Activated CD4-positive, alpha-beta T cell treated with anti-CD3 and anti-CD28 coated beads, Interleukin-2, amount 10 ng/mL, durations not matched to agents 7 days and 5 days (primary cell): ENCODE data around the gene ITPKB. TPM values are rescaled to one million over a fixed set of nuclear protein-coding genes. Genes with fewer than 3 reads are reported as not detected.
"Not testable (repeated sequence)": the region's sequence is repeated elsewhere in the genome, so short reads cannot be mapped to it uniquely, and the experiment has no call there.

Experiments used
- CTCF ChIA-PET: fragments of 350-600 bp; sonication (Branson Sonifier 250); formaldehyde crosslinking; loops from one replicate; lab custom pipeline; 2021; ENCODE audit warnings: antibody characterized with exemption; lab: Charles Lee
- POLR2A ChIA-PET: fragments of 350-600 bp; sonication (Branson Sonifier 250); formaldehyde crosslinking; loops from one replicate; lab custom pipeline; 2021; ENCODE audit warnings: antibody characterized with exemption; lab: Charles Lee
- DNase-seq: peaks from one replicate; pipeline ENCODE4 v3.0.0-alpha.2; 2020
- H3K27ac Mint-ChIP-seq: one replicate; pipeline ENCODE4 v1.8.0; 2021; ENCODE audit warnings: mild to moderate bottlenecking, moderate library complexity, mixed read lengths
- H3K27me3 Mint-ChIP-seq: one replicate; pipeline ENCODE4 v1.8.0; 2021; ENCODE audit warnings: mixed read lengths
- H3K36me3 Mint-ChIP-seq: one replicate; pipeline ENCODE4 v1.8.0; 2021; ENCODE audit warnings: low read depth, mixed read lengths
- H3K4me1 Mint-ChIP-seq: one replicate; pipeline ENCODE4 v1.8.0; 2021; ENCODE audit warnings: mixed read lengths
- H3K4me3 Mint-ChIP-seq: one replicate; pipeline ENCODE4 v1.8.0; 2021; ENCODE audit warnings: mild to moderate bottlenecking, moderate library complexity, mixed read lengths
- H3K9me3 Mint-ChIP-seq: one replicate; pipeline ENCODE4 v1.8.0; 2021; ENCODE audit warnings: mixed read lengths
- total RNA-seq, 2 experiments: library from RNA; stranded (reverse); gene quantifications; one replicate each; pipeline ENCODE4 v1.2.3, GENCODE V29; 2021

Gene ITPKB
- total RNA-seq, 2 experiments from 2014 or later: 61.1 to 64.0 TPM

GRCh38 chr1:226776066-226776465 is 37.0 kb upstream of the ITPKB start:
- H3K4me1 Mint-ChIP-seq: peaks cover 5% of the 10 kb centered on the region
- H3K36me3 Mint-ChIP-seq: no peaks in the 10 kb centered on the region
- no peak overlapping the region for H3K4me3 Mint-ChIP-seq
- no peaks in the 10 kb centered on the region for H3K27me3 Mint-ChIP-seq
- POLR2A ChIA-PET: no interaction called here
- no peaks in the 10 kb centered on the region for H3K9me3 Mint-ChIP-seq
- no peak overlapping the region for H3K27ac Mint-ChIP-seq
- DNase-seq: no peak
- CTCF ChIA-PET: interaction anchor here (0.7 to 1.4 kb wide), 3 partner anchors 15 to 24 kb away, joined by 3 read pairs; no protein-coding TSS in a partner anchor

GRCh38 chr1:226772446-226773139 is 33.5 kb upstream of the ITPKB start:
- Mint-ChIP-seq H3K9me3 (no peaks in the 10 kb centered on the region), H3K4me3 (no peak overlapping the region), H3K36me3 (no peaks in the 10 kb centered on the region), H3K27me3 (peaks cover under 1% of the 10 kb centered on the region), H3K4me1 (peaks cover 5% of the 10 kb centered on the region), H3K27ac (no peak overlapping the region)
- ChIA-PET POLR2A (no interaction called here), CTCF (interaction anchor here (1.0 kb wide), 1 partner anchor 13 kb away, joined by 3 read pairs; no protein-coding TSS in a partner anchor)
- DNase-seq: no peak

- DNase-seq, H3K27me3 Mint-ChIP-seq, H3K9me3 Mint-ChIP-seq, H3K36me3 Mint-ChIP-seq, H3K27ac Mint-ChIP-seq, H3K4me3 Mint-ChIP-seq, POLR2A ChIA-PET: not testable (repeated sequence)
- CTCF ChIA-PET: interaction anchor here (0.6 kb wide), 1 partner anchor 46 kb away, joined by 4 read pairs; no protein-coding TSS in a partner anchor
- H3K4me1 Mint-ChIP-seq: peaks cover 24% of the 10 kb centered on the region
These were observed 28.1 kb upstream of the ITPKB start for GRCh38 chr1:226767170-226767569.

- Mint-ChIP-seq H3K4me3 (no peak overlapping the region), H3K4me1 (peaks cover 24% of the 10 kb centered on the region), H3K27ac (no peak overlapping the region), H3K27me3 (peaks cover 3% of the 10 kb centered on the region), H3K36me3 (no peaks in the 10 kb centered on the region), H3K9me3 (peaks cover 6% of the 10 kb centered on the region)
- no peak for DNase-seq
- ChIA-PET CTCF (no interaction called here), POLR2A (no interaction called here)
These were observed 27.5 kb upstream of the ITPKB start for GRCh38 chr1:226766565-226766964.

- H3K36me3 Mint-ChIP-seq: no peaks in the 10 kb centered on the region
- peak overlapping the region; percentile 20 for H3K27ac Mint-ChIP-seq
- H3K4me1 Mint-ChIP-seq: peaks cover 24% of the 10 kb centered on the region
- no peak overlapping the region for H3K4me3 Mint-ChIP-seq
- no peak for DNase-seq
- CTCF ChIA-PET: interaction anchor here (0.7 to 1.9 kb wide), 2 partner anchors 14 to 154 kb away, joined by 3 to 5 read pairs; no protein-coding TSS in a partner anchor
- POLR2A ChIA-PET: no interaction called here
- H3K9me3 Mint-ChIP-seq: peaks cover 6% of the 10 kb centered on the region
- peaks cover 3% of the 10 kb centered on the region for H3K27me3 Mint-ChIP-seq
These were observed 25.5 kb upstream of the ITPKB start for GRCh38 chr1:226764533-226764932.

- Mint-ChIP-seq H3K27me3 (peaks cover 3% of the 10 kb centered on the region), H3K27ac (peak overlapping the region; percentile 43), H3K4me1 (peaks cover 24% of the 10 kb centered on the region), H3K36me3 (no peaks in the 10 kb centered on the region), H3K4me3 (no peak overlapping the region), H3K9me3 (peaks cover 6% of the 10 kb centered on the region)
- ChIA-PET CTCF (interaction anchor here (0.7 to 1.9 kb wide), 3 partner anchors 15 to 154 kb away, joined by 3 to 5 read pairs (median 3); no protein-coding TSS in a partner anchor), POLR2A (no interaction called here)
- no peak for DNase-seq
These were observed 24.8 kb upstream of the ITPKB start for GRCh38 chr1:226763905-226764264.

GRCh38 chr1:226762988-226763904 is 24.2 kb upstream of the ITPKB start:
- Mint-ChIP-seq H3K4me3 (no peak overlapping the region), H3K4me1 (peaks cover 24% of the 10 kb centered on the region), H3K27ac (no peak overlapping the region)

GRCh38 chr1:226762055-226762454 is 23.0 kb upstream of the ITPKB start:
- no peak for DNase-seq
- Mint-ChIP-seq H3K27me3 (peaks cover 1% of the 10 kb centered on the region), H3K4me1 (peaks cover 24% of the 10 kb centered on the region), H3K9me3 (peaks cover 6% of the 10 kb centered on the region), H3K27ac (no peak overlapping the region), H3K4me3 (no peak overlapping the region), H3K36me3 (no peaks in the 10 kb centered on the region)
- CTCF ChIA-PET: interaction anchor here (1.1 kb wide), 1 partner anchor 55 kb away, joined by 3 read pairs; no protein-coding TSS in a partner anchor
- POLR2A ChIA-PET: no interaction called here

More at GRCh38 chr1:226762988-226763904, 24.2 kb upstream of the ITPKB start:
- peaks cover 6% of the 10 kb centered on the region for H3K9me3 Mint-ChIP-seq
- peaks cover 3% of the 10 kb centered on the region for H3K27me3 Mint-ChIP-seq
- POLR2A ChIA-PET: no interaction called here
- no peaks in the 10 kb centered on the region for H3K36me3 Mint-ChIP-seq
- CTCF ChIA-PET: interaction anchor here (0.6 to 1.9 kb wide), 3 partner anchors 15 to 65 kb away, joined by 3 to 5 read pairs (median 3); no protein-coding TSS in a partner anchor
- no peak for DNase-seq

GRCh38 chr1:226761322-226761721 is 22.2 kb upstream of the ITPKB start:
- no peak overlapping the region for H3K27ac Mint-ChIP-seq
- H3K4me1 Mint-ChIP-seq: peaks cover 25% of the 10 kb centered on the region

GRCh38 chr1:226754793-226755533 is 15.9 kb upstream of the ITPKB start:
- peak overlapping the region; percentile 50 for H3K27ac Mint-ChIP-seq
- POLR2A ChIA-PET: no interaction called here
- peaks cover 28% of the 10 kb centered on the region for H3K4me1 Mint-ChIP-seq
- DNase-seq: no peak
- CTCF ChIA-PET: no interaction called here
- no peaks in the 10 kb centered on the region for H3K36me3 Mint-ChIP-seq
- no peak overlapping the region for H3K4me3 Mint-ChIP-seq
- H3K27me3 Mint-ChIP-seq: no peaks in the 10 kb centered on the region
- no peaks in the 10 kb centered on the region for H3K9me3 Mint-ChIP-seq

More at GRCh38 chr1:226761322-226761721, 22.2 kb upstream of the ITPKB start:
- H3K9me3 Mint-ChIP-seq: peaks cover 6% of the 10 kb centered on the region
- H3K36me3 Mint-ChIP-seq: no peaks in the 10 kb centered on the region
- CTCF ChIA-PET: interaction anchor here (1.1 to 1.4 kb wide), 3 partner anchors 14 to 56 kb away, joined by 3 read pairs; no protein-coding TSS in a partner anchor
- POLR2A ChIA-PET: no interaction called here
- H3K4me3 Mint-ChIP-seq: no peak overlapping the region
- H3K27me3 Mint-ChIP-seq: no peaks in the 10 kb centered on the region
- DNase-seq: no peak

GRCh38 chr1:226754097-226754496 is 15.0 kb upstream of the ITPKB start:
- ChIA-PET CTCF (no interaction called here), POLR2A (no interaction called here)
- Mint-ChIP-seq H3K4me3 (no peak overlapping the region), H3K36me3 (no peaks in the 10 kb centered on the region), H3K27ac (peak overlapping the region; percentile 39), H3K9me3 (no peaks in the 10 kb centered on the region), H3K27me3 (no peaks in the 10 kb centered on the region), H3K4me1 (peaks cover 28% of the 10 kb centered on the region)
- DNase-seq: no peak

- H3K27ac Mint-ChIP-seq: no peak overlapping the region
- POLR2A ChIA-PET: no interaction called here
- peaks cover 34% of the 10 kb centered on the region for H3K4me1 Mint-ChIP-seq
- no peak overlapping the region for H3K4me3 Mint-ChIP-seq
- no peak for DNase-seq
- no peaks in the 10 kb centered on the region for H3K9me3 Mint-ChIP-seq
- CTCF ChIA-PET: interaction anchor here (0.8 to 1.7 kb wide), 7 partner anchors 11 to 128 kb away, joined by 3 to 5 read pairs (median 3); no protein-coding TSS in a partner anchor
- no peaks in the 10 kb centered on the region for H3K36me3 Mint-ChIP-seq
- peaks cover 2% of the 10 kb centered on the region for H3K27me3 Mint-ChIP-seq
These were observed 12.6 kb upstream of the ITPKB start for GRCh38 chr1:226751703-226752102.
